SK-N-SH treated with all-trans-retinoic acid at 6 μM for 48 hours (cell line): ENCODE measurements around the gene PUM1.

Experiments used
- CSDC2 ChIP-seq: fragments of 250-450 bp; sonication (Bioruptor Pico); IDR thresholded peaks from 2 replicates; pipeline ENCODE4 v1.5.0; 2020; ENCODE audit warnings: mild to moderate bottlenecking, moderate library complexity
- ISL1 ChIP-seq: fragments of 250-450 bp; sonication (Bioruptor Pico); IDR thresholded peaks from 2 replicates; pipeline ENCODE4 v2.1.2; 2022; ENCODE audit warnings: mild to moderate bottlenecking, moderate library complexity
- PATZ1 ChIP-seq: fragments of 250-450 bp; sonication (Bioruptor Pico); IDR thresholded peaks from 2 replicates; pipeline ENCODE4 v1.8.0; 2020; ENCODE audit warnings: mild to moderate bottlenecking, moderate library complexity, borderline replicate concordance
- TSHZ2 ChIP-seq: fragments of 250-450 bp; sonication (Bioruptor Pico); IDR thresholded peaks from 2 replicates; pipeline ENCODE4 v1.5.0; 2020; ENCODE audit warnings: mild to moderate bottlenecking, moderate library complexity
- ZFP3 ChIP-seq: fragments of 250-450 bp; sonication (Bioruptor Pico); IDR thresholded peaks from 2 replicates; pipeline ENCODE4 v1.5.0; 2020; ENCODE audit warnings: mild to moderate bottlenecking, moderate library complexity
- ZNF8 ChIP-seq: fragments of 450-650 bp; formaldehyde crosslinking; IDR thresholded peaks from 2 replicates; pipeline ENCODE4 v1.5.0; 2020; ENCODE audit warnings: mild to moderate bottlenecking, moderate library complexity

GRCh38 chr1:31000301-31000700 lies 65.2 kb downstream of the PUM1 start:
- no peak for TF ChIP-seq TSHZ2 (CRISPR knock-in tag)
- TF ChIP-seq ISL1 (CRISPR knock-in tag): no peak
- no peak for TF ChIP-seq ZFP3 (CRISPR knock-in tag)
- TF ChIP-seq CSDC2 (CRISPR knock-in tag): no peak
- TF ChIP-seq ZNF8 (CRISPR knock-in tag): no peak
- no peak for TF ChIP-seq PATZ1 (CRISPR knock-in tag)
